Measurements from ENCODE around the gene EVI5.
A peak's percentile ranks its signal among the peaks of the same experiment; 100 is the strongest.

EVI5 gene

GRCh38 chr1:92519043-92519442 is 265.9 kb downstream of the EVI5 start:
- DNase-seq (ENCODE audit: low read depth, low spot score), result no peak

- DNase-seq (ENCODE audit: low read depth, low spot score), result no peak
These were observed 268.3 kb downstream of the EVI5 start for GRCh38 chr1:92516574-92516973.

- no peak for DNase-seq (ENCODE audit: low read depth, low spot score)
These were observed 269.1 kb downstream of the EVI5 start for GRCh38 chr1:92515796-92516201.

- DNase-seq (ENCODE audit: low read depth, low spot score), result no peak
These were observed 273.4 kb downstream of the EVI5 start for GRCh38 chr1:92511541-92511940.

- DNase-seq (ENCODE audit: low read depth, low spot score), result no peak
These were observed 275.3 kb downstream of the EVI5 start for GRCh38 chr1:92509619-92510018.

GRCh38 chr1:92505015-92505692 is 279.8 kb downstream of the EVI5 start:
- DNase-seq (ENCODE audit: low read depth, low spot score), result no peak

GRCh38 chr1:92504291-92505014 is 280.5 kb downstream of the EVI5 start:
- DNase-seq (ENCODE audit: low read depth, low spot score), result no peak

- no peak for DNase-seq (ENCODE audit: low read depth, low spot score)
These were observed 281.0 kb downstream of the EVI5 start for GRCh38 chr1:92503926-92504285.

- DNase-seq (ENCODE audit: low read depth, low spot score), result no peak
These were observed 281.6 kb downstream of the EVI5 start for GRCh38 chr1:92503043-92503925.

GRCh38 chr1:92502247-92502646 is 282.7 kb downstream of the EVI5 start:
- DNase-seq (ENCODE audit: low read depth, low spot score), result no peak

GRCh38 chr1:92500552-92500951 is 284.4 kb downstream of the EVI5 start:
- no peak for DNase-seq (ENCODE audit: low read depth, low spot score)

- DNase-seq (ENCODE audit: low read depth, low spot score), result no peak
These were observed 289.4 kb downstream of the EVI5 start for GRCh38 chr1:92495392-92496063.

- DNase-seq (ENCODE audit: low read depth, low spot score), result no peak
These were observed 290.3 kb downstream of the EVI5 start for GRCh38 chr1:92494485-92495141.

- DNase-seq (ENCODE audit: low read depth, low spot score), result no peak
These were observed 291.8 kb downstream of the EVI5 start for GRCh38 chr1:92493139-92493538.

- DNase-seq (ENCODE audit: low read depth, low spot score), result no peak
These were observed 296.1 kb downstream of the EVI5 start for GRCh38 chr1:92488832-92489231.

GRCh38 chr1:92488416-92488815 is 296.5 kb downstream of the EVI5 start:
- DNase-seq (ENCODE audit: low read depth, low spot score), result no peak

- DNase-seq (ENCODE audit: low read depth, low spot score), result no peak
These were observed 297.8 kb downstream of the EVI5 start for GRCh38 chr1:92487078-92487605.

- DNase-seq (ENCODE audit: low read depth, low spot score), result no peak
These were observed 298.4 kb downstream of the EVI5 start, which contains the start of gene GFI1 for GRCh38 chr1:92486251-92487077. Gene GFI1, minus strand, starts transcription at chr1:92486925. Its CDS starts 3,438 bp downstream, at chr1:92483487.

- peak; percentile 59 for DNase-seq (ENCODE audit: low read depth, low spot score)
These were observed 299.3 kb downstream of the EVI5 start for GRCh38 chr1:92485381-92486250.

All from activated CD4-positive, CD25-positive, alpha-beta regulatory T cell treated with anti-CD3 and anti-CD28 coated beads, Interleukin-2, amount 50 U/mL, for 16 hours (primary cell).